SK-N-SH treated with all-trans-retinoic acid at 6 μM for 48 hours (cell line): ENCODE measurements around the gene SIK1.
"Not testable (repeated sequence)": the region's sequence is repeated elsewhere in the genome, so short reads cannot be mapped to it uniquely, and the experiment has no call there.

Experiments
- ARNTL ChIP-seq: fragments of 450-650 bp; formaldehyde crosslinking; IDR thresholded peaks from 2 replicates; pipeline ENCODE4 v1.5.0; 2020; ENCODE audit warnings: low read depth, mild to moderate bottlenecking, moderate library complexity, borderline replicate concordance
- BACH2 ChIP-seq: fragments of 250-450 bp; sonication (Bioruptor Pico); IDR thresholded peaks from 2 replicates; pipeline ENCODE4 v1.9.0; 2021; ENCODE audit warnings: mild to moderate bottlenecking, borderline replicate concordance
- ISL1 ChIP-seq: fragments of 250-450 bp; sonication (Bioruptor Pico); IDR thresholded peaks from 2 replicates; pipeline ENCODE4 v2.1.2; 2022; ENCODE audit warnings: mild to moderate bottlenecking, moderate library complexity
- RARB ChIP-seq: fragments of 250-450 bp; sonication (Bioruptor Pico); IDR thresholded peaks from 2 replicates; pipeline ENCODE4 v1.8.0; 2021; ENCODE audit warnings: mild to moderate bottlenecking, moderate library complexity
- ZFP3 ChIP-seq: fragments of 250-450 bp; sonication (Bioruptor Pico); IDR thresholded peaks from 2 replicates; pipeline ENCODE4 v1.5.0; 2020; ENCODE audit warnings: mild to moderate bottlenecking, moderate library complexity
- ZFP30 ChIP-seq: fragments of 450-650 bp; formaldehyde crosslinking; IDR thresholded peaks from 2 replicates; pipeline ENCODE4 v1.5.0; 2022; ENCODE audit warnings: mild to moderate bottlenecking, moderate library complexity
- ZNF565 ChIP-seq: fragments of 450-650 bp; formaldehyde crosslinking; conservative IDR thresholded peaks from 2 replicates; pipeline ENCODE4 v1.5.0; 2020; ENCODE audit warnings: low read depth, mild to moderate bottlenecking, moderate library complexity
- ZNF8 ChIP-seq: fragments of 450-650 bp; formaldehyde crosslinking; IDR thresholded peaks from 2 replicates; pipeline ENCODE4 v1.5.0; 2020; ENCODE audit warnings: mild to moderate bottlenecking, moderate library complexity
- TF ChIP-seq, protein P1 (sequence below): fragments of 250-450 bp; sonication (Bioruptor Pico); IDR thresholded peaks from 2 replicates; pipeline ENCODE4 v1.8.0; 2020; ENCODE audit warnings: mild to moderate bottlenecking, moderate library complexity, borderline replicate concordance
- TF ChIP-seq, protein P2 (sequence below): fragments of 250-450 bp; sonication (Bioruptor Pico); IDR thresholded peaks from 2 replicates; pipeline ENCODE4 v1.5.1; 2020; ENCODE audit warnings: low read depth, mild to moderate bottlenecking, moderate library complexity

DNA sequence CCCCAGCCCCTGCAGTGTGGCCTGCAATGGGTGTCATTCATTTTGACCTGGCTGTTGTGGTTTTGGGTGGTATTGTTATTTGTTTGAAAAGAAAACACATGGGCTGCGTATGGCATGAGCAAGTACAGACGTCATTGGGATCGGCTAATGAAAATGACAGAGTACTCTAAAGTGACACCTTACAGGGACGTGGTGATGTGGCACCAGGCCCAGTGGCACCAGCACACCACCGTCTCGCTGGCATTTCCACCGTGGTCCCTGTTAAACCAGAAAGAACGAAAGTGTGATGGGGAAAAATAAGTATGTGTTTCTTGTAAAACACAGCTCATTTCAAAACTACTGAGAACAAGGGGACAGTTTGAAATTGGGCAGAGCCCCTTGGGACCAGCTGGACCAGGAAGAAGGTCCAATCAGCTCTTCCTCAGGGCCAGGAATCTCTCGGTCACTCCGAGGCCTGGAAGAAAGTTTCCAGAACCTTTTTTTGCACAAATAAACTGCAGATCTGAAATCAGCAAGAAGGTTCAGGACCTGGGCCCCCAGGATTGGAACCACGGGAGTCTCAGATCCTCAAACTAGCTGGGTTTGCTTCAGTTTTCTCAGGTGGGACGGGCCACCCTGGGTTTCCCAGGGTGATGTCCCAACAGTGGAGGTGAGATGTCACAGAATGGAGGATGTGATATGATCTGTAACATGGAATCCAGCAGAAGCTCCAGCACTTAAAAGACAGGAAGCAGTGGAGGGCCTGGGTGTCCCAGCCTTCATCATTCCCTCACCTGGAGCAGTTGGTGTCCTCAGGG, 6.6 kb upstream of the SIK1 start:
- TF ChIP-seq ZFP30; ZFP3 (CRISPR knock-in tag); ISL1; ZNF565 (CRISPR knock-in tag); BACH2 (CRISPR knock-in tag); RARB (CRISPR knock-in tag); ARNTL (CRISPR knock-in tag); ZNF8: not testable (repeated sequence)
- TF ChIP-seq, protein P1, sequence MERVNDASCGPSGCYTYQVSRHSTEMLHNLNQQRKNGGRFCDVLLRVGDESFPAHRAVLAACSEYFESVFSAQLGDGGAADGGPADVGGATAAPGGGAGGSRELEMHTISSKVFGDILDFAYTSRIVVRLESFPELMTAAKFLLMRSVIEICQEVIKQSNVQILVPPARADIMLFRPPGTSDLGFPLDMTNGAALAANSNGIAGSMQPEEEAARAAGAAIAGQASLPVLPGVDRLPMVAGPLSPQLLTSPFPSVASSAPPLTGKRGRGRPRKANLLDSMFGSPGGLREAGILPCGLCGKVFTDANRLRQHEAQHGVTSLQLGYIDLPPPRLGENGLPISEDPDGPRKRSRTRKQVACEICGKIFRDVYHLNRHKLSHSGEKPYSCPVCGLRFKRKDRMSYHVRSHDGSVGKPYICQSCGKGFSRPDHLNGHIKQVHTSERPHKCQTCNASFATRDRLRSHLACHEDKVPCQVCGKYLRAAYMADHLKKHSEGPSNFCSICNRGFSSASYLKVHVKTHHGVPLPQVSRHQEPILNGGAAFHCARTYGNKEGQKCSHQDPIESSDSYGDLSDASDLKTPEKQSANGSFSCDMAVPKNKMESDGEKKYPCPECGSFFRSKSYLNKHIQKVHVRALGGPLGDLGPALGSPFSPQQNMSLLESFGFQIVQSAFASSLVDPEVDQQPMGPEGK (CRISPR knock-in tag) = not testable (repeated sequence)
- TF ChIP-seq, protein P2, sequence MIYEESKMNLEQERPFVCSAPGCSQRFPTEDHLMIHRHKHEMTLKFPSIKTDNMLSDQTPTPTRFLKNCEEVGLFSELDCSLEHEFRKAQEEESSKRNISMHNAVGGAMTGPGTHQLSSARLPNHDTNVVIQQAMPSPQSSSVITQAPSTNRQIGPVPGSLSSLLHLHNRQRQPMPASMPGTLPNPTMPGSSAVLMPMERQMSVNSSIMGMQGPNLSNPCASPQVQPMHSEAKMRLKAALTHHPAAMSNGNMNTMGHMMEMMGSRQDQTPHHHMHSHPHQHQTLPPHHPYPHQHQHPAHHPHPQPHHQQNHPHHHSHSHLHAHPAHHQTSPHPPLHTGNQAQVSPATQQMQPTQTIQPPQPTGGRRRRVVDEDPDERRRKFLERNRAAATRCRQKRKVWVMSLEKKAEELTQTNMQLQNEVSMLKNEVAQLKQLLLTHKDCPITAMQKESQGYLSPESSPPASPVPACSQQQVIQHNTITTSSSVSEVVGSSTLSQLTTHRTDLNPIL (CRISPR knock-in tag) = not testable (repeated sequence)
